GM18520 (cell line): ENCODE results near the gene HMGN1.
"Not testable (repeated sequence)": the region's sequence is repeated elsewhere in the genome, so short reads cannot be mapped to it uniquely, and the experiment has no call there.

Experiments used
- ATAC-seq: cut with Tn5 transposase; IDR thresholded peaks from one replicate; pipeline ENCODE4 v1.9.1; 2021; ENCODE audit not compliant: unreplicated experiment

HMGN1 gene

DNA sequence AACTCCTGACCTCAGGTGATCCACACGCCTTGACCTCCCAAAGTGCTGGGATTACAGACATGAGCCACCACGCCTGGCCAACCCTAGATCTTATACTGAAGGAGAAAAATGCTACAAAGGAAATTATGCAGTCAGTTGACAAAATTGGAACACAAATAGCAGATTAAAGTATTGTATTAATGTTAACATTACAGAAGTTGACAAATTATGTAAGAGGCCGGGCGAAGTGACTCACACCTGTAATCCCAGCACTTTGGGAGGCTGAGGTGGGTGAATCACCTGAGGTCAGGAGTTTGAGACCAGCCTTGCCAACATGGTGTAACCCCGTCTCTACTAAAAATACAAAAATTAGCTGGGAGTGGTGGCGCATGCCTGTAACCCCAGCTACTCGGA lies 21.0 kb upstream of the HMGN1 start:
- not testable (repeated sequence) for ATAC-seq

DNA sequence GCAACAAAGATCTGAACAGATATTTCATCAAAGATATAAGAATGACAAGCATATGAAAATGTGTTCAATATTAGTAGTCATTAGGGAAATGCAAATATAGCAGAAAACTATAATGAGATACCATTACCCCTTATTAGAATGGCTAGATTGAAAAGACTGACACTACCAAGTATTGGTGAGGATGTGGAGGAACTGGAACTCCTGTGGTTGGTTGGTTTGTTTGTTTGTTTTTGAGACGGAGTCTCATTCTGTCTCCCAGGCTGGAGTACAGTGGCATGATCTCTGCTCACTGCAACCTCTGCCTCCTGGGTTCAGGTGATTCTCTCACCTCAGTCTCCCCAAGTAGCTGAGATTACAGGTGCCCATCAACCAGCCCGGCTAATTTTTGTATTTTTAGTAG lies 18.9 kb upstream of the HMGN1 start:
- no peak for ATAC-seq

- no peak for ATAC-seq
Measured at GRCh38 chr21:39366563-39366962, 17.7 kb upstream of the HMGN1 start.

- ATAC-seq = no peak
Measured at GRCh38 chr21:39364949-39365348, 16.1 kb upstream of the HMGN1 start.

DNA sequence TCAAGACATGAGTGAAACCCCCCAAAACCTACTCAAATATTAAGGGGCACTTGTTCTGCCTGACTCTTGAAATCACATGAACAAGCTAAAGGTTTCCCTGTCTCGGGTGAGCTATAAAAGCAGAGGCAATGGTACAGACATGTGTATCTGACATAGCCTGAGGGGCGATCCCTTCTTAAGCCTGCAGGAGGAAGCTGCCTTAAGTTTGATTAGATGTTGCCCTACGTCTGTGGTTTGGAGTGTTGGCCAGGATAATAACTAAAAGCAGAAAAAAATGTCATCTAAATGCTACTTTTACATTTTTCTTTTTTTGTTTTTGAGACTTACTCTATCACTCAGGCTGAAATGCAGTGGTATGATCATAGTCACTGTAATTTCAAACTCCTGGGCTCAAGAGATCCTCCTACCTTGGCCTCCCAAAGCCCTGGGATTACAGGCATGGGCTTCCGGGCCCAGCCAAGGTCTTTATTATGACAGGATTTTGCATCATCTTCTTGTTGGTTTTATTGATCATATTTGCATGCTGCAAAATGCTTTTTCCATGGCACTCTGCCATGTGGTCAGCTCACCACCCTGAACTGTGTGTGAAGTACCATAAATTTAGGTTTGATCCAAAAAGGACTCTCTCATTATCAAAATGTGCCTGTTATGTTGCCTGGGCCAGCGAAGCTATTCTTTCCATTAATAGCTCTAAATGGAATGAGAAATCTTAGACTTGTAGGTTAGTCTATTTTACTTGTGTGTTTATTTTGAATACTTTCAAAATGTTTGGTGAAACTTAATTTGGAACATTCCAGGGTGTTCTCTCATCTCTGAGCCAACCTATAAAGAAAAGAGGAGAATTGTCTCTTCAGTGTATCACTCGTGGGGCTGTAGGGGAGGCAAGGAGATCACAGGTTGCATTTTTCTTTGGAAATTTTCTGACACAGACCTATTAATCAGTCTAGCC lies 15.0 kb upstream of the HMGN1 start:
- no peak for ATAC-seq

DNA sequence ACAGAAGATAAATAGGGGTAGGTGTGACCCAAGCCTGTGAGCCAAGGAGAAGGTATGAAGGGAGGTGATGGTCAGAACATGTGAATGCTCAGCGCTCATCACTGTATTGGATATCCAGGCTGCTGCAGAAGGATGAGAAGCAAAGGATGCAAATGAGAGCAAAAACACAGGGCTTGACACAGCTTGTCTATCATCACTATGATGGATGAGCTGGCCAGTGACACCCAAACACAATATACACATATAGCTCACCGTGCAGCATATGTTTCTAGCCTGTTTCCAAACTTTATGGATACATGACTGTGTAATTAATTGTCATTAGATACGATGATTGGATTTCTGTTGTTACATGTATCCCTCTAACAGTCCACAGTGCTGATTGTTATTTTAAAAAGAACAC lies 13.8 kb upstream of the HMGN1 start:
- ATAC-seq = no peak

- ATAC-seq = no peak
Measured at GRCh38 chr21:39359382-39359781, 10.5 kb upstream of the HMGN1 start.

GRCh38 chr21:39353295-39353694 lies 4.4 kb upstream of the HMGN1 start:
- ATAC-seq = no peak

- no peak for ATAC-seq
Measured at GRCh38 chr21:39350094-39351005, 1.5 kb upstream of the HMGN1 start.

DNA sequence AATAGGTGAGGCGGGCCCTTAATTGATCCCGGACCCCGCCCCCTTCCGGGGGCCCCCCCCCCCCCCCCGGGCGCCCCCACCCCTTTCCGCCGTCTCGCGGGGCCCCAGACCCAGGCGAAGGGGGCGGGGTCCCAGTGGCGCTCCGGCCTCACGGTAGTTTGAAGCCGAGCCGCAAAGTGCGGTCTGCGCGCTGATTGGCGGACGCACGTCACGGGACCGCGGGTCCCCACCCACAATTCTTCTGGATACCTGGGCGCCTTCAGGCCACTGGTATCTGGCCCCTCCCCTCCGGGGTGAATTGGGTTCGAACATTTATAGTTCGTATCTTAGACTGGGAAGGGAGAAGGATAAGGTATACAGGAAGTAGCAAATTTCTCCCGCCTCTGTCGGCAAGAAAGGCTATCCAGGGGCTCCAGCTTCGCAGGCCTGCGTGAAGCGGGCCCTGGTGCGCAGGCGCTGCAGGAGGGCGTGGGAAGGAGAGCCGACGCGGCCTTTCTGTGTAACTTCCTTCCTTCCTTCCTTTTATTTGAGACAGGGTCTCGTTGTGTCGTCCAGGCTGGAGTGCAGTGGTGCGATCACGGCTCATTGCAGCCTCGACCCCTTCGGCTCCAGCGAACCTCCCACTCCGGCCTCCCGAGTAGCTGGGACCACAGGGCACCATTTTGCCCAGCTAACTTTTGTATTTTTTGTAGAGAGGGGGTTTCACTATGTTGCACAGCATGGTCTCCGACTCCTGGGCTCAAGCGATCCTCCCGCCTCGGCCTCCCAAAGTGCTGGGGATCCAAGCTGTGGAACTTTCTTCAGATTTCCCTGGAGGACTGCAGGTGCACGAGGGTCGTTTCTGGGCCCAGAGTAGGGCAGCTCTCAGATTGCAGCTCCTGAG lies 564 bp upstream of the HMGN1 start:
- ATAC-seq = peak; percentile 84

DNA sequence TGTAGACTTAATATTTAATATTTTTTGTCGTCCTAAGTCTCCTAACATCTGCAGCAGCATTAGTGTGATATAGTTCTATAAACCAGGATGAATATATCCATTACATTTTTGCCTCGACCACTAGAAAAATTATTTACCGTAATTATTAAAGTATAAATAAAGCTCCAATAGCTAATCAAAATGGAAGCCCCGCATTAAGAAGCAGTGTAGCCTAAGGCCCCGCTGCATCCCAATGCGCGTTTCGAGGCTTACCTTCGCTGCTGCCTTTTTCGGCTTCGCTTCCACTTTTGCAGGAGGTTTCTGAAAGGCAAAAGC lies 891 bp downstream of the HMGN1 start:
- no peak for ATAC-seq

GRCh38 chr21:39347537-39347936 lies 1.4 kb downstream of the HMGN1 start:
- ATAC-seq = no peak

GRCh38 chr21:39346671-39347331 lies 2.1 kb downstream of the HMGN1 start:
- no peak for ATAC-seq

DNA sequence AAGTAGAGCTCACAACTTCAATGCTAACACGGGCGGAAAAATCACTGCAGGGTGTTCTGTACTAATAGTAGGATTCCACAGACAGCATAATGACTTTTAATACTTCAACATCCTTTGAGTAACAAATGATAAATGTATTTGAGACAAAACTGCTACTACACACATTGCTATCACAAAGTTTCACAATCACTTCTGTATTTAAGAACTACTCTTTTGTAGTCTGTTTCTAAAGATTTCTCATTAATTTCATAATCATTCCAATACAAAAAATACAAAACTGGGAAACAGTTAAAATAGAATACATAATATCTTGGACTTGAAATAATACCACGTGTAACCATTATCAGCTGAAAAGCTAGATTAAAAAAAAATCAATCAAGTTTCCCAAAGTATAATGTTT lies 2.7 kb downstream of the HMGN1 start:
- ATAC-seq = no peak

GRCh38 chr21:39345440-39345839 lies 3.4 kb downstream of the HMGN1 start:
- no peak for ATAC-seq

DNA sequence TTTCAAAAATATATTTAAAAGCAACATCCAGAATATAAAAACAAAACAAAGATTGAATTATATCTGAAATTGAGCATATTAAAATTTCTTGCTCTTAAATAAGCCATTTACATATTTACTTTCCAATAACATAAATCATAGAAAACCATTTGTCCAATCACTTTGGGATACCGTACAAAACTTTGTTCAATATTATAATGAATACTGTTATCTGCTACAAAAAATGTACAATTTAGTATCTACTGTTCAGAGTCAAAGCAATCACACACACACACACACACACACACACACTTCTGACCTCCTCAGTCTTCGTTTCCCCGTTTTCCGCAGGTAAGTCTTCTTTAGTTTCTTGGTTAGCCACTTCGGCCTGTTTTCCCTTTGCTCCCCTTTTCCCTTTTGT lies 4.0 kb downstream of the HMGN1 start:
- no peak for ATAC-seq

DNA sequence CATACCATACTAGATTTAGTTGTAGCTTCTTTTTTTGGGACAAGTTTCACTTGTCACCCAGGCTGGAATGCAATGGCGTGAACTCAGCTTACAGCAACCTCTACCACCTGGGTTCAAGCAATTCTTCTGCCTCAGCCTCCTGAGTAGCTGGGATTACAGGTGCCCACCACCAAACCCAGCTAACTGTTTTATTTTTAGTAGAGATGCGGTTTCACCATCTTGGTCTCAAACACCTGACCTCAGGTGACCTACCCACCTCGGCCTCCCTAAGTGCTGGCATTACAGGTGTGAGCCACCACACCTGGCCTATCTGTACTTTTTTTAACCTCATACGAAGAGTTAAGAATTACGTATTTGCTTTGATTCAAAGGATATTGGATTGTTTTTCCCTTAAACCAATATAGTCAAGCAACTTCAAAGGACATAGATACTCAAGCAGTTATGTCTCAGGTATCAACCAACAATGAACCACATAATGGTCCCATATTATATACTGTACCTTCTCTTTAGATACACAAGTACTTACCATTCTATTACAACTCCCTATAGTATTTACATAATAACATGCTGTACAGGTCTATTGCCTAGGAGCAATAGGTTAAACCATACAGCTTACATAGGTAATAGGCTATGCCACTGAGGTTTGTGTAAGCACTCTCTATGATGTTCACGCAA lies 7.5 kb downstream of the HMGN1 start:
- no peak for ATAC-seq

- ATAC-seq = no peak
Measured at GRCh38 chr21:39340687-39341086, 8.2 kb downstream of the HMGN1 start.

DNA sequence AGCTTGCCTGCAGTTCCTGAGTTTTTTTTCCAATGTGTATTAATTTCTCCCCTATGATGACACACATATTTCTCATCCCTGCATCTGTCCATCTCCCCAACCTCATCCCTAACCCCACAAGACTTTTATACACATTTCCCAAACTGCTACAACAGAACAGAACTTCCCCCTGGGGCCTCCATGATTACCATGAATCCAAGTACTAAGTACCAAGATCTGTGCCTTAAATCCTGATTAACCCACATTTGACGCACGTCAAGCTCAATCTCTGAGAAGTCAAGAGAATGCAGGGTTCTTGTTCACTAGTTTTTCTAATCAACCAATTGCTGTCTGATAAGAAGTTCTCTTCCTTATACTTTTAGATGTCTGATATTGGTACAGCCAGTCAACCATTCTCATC lies 9.7 kb downstream of the HMGN1 start:
- no peak for ATAC-seq

GRCh38 chr21:39336457-39337008 lies 12.4 kb downstream of the HMGN1 start:
- no peak for ATAC-seq
